NCI-H460 (cell line): ENCODE measurements around the gene AHCTF1. TPM values are rescaled to one million over a fixed set of nuclear protein-coding genes. Genes with fewer than 3 reads are reported as not detected.

ENCODE experiments used
- DNase-seq: peaks from one replicate; pipeline ENCODE4 v3.0.0-alpha.2; 2016; ENCODE audit warnings: low read depth; ENCODE audit errors: extremely low read depth
- total RNA-seq: library from RNA; depleted of rRNA; stranded (reverse); fragments of >200 nt; shearing (Covaris generic); gene quantifications from 2 replicates; pipeline ENCODE4 v1.2.3, GENCODE V29; 2014

The AHCTF1 gene
- total RNA-seq, 1 experiment from 2014 or later: 71.5 TPM

DNA sequence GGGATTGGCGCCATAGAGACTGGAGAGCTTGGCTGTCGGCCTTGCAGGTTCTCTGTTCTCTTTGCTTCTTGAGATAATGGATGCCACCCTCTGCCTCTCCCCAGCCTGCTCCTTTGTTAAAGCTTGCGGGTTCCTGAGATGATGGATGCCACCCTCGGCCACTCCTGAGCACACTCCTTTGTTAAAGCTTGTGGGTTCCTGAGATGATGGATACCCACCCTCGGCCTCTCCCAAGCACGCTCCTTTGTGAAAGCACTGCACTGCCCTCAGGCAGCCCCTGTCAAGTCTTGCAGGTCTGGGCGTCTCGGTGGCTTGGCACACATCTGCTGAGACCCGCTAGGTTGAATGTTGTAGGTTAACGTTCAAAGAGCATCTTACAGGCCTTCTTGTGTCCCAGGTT is 131.0 kb downstream of the AHCTF1 start:
- no peak for DNase-seq

DNA sequence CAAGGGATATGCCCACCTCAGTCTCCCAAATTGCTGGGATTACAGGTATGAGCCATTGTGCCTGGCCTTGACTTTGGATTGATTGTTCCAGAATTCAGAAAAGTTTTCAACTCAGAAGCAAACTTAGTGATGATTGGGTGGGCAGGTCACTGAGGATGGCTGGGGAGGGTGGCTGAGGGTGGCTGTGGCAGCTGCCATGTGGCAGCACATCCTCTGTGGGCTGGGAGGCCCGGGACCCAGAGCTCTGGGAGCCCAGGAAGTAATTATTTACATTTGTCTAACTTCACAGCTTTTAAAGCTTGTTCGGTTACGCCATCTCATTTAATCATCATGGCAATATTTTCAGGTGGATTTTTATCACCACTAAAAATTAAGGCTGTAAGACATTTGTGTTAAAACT is 131.4 kb downstream of the AHCTF1 start:
- no peak for DNase-seq

DNA sequence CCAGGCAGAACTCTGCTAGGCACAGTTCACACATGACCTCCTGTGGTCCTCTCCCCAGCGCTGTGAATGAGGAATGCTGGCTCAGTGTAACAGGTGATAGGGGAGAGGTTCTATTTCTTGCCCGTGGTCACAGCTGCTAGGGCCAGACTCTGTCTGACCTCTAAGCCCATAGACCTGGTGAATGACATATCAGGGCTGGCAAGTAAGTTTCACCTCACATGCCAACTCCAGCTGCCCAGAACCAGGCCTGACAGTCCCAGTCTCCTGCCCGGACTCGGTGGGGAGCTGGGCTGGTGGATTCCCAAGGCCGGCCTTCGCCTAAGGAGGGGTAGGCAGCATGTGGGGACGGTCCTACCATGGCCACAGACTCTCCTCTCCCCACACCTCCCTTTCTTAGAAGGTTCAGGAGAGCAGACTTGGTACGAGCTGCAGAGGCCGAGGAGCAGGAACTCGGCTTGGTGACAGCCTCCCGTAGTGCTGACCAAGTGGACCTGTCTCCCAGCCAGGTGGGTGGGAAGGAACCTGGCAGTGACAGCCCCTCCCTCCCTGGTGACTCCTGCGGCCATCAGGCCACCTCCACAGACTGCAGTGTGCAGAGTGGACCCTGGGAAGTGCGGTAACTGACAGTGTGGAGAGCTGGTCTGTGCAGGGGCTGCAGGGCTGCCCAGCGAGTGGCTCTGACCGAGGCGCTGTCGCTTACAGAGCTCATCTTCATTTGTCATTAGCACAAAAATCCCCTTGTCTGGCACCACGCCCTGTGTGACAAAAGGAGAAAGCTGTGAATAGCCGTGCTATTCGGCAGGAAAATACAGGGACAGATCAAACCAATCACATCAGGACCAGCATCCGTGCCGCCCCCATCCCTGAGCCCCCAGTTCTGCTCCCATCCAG is 132.9 kb downstream of the AHCTF1 start:
- no peak for DNase-seq

DNA sequence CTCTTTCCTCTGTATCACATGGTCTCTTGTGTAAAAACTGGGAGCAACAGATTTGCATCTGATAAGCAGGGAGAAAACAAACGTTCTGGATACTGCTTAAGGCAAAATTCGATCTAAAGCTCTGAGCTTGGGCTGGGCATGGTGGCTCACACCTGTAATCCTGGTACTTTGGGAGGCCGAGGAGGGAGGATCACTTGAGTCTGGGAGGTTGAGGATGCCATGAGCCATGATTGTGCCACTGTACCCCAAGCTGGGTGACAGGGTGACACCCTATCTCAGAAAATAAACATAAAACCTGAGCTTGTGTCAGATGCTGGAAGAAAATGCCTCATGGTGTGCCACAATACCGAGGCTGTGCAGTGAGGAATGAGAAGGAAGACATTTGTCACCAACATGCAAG is 133.6 kb downstream of the AHCTF1 start:
- no peak for DNase-seq

DNA sequence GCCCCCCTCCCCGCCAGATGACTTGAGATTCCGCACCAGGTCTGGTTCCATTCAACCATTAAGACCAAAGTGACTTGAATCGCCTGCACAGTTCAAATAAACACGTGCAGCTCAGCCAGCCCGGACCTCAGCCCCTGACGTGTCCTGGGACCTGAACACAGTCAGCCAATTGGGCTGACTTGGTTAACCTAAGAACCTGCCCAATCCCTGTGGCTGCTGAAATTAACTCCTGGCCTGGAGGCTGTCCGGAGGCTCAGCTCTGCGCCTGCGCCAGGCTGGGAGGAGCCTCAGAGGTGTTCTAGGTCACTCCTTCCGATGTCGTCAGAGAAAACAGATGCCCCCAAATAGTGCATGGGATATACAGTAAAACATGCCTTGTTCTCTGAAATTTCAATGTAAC is 134.2 kb downstream of the AHCTF1 start:
- DNase-seq: no peak

DNA sequence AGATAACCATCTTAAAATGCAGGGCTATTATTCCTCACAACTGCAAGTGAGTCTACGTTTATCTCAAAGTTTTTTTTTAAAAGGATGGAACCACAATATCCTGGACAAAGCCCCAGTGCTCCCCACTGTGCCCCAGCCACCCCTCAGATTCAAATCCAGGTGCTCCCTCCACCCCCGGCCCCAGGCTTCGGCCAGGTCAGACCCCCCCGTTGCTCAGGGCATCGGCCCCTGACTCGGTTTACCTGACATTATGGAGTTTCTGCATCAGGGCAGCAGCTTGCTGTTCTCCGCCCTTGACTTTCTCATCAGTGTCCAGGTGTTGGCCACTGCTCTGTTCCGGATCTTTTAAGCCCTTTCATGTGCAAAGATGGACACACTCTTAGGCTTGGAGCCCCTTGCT is 134.6 kb downstream of the AHCTF1 start:
- no peak for DNase-seq

DNA sequence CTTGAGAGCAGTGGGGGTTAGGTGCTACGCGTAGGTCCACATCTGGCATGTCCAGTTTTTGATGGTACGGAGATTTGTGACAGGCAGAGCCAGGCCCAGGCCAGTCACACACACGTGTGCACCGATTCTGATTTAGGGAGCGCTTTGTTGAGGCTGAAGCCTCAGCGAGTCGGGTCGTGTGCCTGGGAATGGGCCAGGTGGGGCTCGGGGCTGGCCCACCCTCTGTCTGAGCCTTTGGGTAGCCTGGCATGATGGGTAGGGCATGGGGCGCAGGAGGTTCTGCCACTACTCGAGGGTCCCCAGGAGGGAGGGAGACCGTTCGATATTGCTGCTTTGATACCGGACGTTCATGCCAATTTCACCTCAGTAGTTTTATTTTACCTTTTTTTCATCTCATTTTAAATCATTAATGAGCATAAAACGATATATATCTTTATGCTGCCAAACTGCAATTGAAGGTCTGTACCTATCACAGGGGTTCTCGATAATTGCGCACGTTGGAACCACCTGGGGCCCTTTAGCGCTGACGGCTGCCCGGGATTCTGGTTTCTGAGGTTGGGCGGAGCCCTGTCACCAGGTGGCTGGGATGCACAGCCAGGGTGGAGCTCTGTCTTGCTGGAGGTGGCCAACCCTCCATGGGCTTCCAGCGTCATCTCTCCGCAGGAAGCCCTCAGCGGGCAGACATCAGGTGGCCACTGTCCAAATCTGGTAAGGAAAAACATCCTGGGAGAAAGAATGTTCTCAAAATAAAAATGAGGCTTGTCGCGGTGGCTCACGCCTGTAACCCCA is 135.6 kb downstream of the AHCTF1 start:
- DNase-seq: no peak

DNA sequence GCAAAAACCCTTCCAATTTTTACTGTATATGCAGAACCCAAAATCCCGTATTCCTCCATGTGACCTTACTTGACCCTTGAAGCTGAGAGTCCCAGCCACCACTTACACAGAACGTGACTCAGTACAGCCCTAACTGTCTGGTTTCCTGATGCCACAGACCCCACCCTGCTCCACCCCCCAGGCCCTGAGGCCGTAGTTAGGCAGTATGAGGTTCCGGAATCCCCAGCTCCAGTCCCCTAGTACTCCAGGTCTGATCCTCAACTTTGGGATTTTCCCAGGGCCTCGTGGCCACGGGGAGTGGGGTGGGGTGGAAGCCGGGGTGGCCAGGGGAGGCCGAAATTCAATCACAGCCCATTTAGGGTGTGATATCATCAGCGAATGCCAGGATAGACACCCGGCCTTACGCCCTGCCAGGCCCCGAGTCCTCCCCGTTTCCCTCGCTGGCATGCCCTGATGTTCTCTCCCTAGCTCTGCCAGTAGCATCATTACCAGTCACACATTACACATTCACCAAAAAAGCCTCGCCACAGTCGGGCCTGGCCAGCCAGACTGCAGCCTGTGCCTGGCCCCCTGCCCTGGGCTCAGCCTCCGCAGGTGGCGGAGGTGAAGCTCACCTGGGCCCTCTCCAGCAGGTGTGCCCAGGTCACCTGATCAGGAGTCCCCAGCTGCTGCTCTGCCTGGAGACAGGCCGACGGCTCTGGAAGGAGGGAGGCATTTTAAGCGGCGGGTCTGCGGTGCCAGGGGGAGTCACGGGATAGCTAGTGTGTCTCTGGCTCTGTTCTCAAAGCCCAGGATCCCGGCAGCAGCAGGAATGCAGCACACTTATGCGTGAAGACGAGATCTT is 136.7 kb downstream of the AHCTF1 start:
- no peak for DNase-seq

DNA sequence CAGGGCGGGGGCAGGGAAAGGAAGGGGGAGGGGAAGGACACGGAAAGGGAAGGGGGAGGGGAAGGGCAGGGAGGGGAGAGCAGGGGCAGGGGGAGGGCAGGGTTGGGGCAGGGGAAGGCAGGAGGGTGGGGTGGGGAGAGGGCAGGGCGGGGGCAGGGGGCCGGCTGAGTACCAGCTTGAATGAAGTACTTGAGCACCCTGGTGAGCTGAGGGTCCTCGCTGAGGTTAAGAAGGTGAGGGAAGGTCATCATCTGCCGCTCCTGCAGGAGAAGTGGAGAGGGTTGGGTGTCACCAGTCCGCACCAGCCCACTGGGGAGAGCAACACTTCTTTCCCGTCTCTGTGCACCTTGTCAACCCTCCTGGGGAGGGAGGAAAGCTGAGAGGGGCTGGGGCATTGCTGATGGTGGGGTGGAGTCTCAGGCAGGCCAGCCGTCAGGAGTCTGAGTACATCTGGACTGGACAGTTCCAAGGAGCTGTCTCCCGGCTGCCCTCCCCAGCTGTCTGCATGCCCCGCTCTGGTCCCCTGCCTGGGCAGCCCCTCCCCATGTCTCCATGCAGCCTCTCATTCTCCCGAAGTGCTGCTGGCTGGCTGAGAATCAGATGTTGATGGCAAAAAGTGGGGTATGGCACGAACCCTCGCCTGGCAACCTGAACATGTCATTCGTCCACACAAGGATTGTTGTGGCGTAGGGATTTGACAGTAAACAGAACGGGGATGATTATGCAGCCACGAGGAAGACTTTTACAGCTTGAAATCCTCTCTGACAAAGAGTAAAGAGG is 137.5 kb downstream of the AHCTF1 start:
- DNase-seq: no peak

DNA sequence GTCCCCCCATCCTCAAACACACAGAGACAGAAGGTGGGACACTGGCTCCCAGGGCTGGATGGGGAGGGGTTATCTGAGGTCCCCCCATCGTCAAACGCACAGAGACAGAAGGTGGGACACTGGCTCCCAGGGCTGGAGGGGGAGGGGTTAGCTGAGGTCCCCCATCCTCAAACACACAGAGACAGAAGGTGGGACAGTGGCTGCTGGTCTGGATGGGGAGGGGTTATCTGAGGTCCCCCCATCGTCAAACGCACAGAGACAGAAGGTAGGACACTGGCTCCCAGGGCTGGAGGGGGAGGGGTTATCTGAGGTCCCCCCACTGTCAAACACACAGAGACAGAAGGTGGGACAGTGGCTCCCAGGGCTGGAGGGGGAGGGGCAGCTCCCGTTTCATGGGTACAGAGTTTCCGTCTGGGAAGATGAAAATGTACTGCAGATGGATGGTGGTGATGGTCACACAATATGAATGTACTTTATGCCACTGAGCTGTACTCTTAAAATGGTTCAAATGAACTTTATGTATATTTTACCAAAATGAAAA is 138.3 kb downstream of the AHCTF1 start:
- no peak for DNase-seq

DNA sequence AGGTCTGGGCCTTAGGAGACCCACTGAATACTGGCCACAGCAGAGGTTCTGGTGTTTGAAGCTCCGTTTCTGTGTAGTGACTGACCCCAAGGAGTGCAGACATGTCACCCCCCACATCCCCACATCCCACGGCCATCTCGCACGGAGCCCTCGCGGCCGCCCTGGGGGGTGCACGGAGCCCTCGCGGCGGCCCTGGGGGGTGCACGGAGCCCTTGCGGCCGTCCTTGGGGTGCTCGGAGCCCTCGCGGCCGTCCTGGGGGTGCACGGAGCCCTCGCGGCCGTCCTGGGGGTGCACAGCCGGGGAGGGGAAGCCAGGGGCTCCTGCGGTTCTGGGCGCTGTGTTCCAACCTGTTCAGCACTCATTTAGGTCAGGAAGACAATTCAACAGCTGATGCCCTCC is 139.1 kb downstream of the AHCTF1 start:
- no peak for DNase-seq

DNA sequence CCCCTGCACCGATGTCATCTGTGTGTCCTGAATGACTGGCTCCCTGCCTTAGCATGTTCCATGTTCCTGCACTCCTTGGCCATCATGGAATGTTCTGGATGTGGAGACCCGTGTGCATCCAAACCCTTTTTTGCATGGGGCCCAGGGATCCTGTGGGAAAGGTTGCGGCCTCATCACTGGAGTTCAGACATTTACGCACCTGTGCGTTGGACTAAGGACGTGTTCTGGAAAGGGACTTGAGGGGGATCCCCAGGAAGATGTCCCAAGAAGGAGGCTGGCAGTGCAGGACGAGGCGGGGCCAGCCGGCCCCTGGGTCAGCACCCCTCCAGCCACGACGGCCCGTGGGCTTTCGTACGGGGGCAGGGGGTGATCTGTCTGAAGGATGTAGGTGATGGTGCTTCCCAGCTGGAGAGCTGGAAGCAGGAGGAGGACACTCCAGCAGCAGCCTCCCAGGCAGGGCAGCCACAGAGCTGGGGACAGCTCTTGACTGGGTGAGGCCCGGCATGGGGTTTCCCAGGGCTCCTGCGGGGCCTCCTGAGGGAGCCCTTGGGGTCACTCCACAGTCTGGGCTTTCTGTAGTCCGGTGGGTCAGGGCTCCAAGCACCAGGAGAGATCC is 140.3 kb downstream of the AHCTF1 start:
- DNase-seq: no peak

DNA sequence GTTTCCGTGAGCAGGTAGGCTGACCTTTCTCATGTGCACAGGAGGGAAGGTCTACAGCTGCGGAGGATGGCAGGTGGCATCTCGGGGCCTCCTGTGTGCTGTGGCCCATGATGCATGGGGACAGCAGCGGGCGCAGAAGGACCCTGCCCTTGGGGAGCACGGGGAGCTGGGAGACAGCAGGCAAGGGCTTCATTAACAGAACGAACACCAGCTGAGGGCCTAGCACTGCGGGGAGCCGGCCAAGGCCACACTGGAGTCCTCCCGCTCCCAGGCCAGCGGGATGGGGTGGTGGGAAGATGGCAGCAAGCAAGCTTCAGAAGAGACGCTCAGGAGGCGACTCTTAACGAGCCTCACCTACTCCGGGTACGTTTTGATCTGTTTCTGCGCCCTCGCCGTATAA is 140.9 kb downstream of the AHCTF1 start:
- DNase-seq: no peak

DNA sequence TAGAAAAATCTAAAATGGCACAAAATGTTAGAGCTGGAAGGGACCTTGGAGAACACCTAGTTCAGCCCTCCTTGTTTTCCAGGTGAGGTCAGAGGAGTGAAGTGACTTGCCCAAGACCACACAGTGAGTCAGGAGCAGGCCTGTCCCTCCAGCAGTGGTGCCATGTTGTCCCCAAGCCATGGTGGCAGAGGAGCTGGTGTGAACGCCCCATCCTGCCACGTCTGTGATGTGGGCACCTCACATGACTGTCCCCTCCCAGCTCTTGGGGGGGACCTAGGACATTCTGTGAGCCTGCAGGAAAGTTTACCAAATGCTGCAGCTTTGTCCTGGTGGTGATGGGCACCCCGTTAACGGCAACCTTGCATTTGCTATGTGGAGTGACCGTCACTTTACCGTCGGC is 141.4 kb downstream of the AHCTF1 start:
- no peak for DNase-seq

DNA sequence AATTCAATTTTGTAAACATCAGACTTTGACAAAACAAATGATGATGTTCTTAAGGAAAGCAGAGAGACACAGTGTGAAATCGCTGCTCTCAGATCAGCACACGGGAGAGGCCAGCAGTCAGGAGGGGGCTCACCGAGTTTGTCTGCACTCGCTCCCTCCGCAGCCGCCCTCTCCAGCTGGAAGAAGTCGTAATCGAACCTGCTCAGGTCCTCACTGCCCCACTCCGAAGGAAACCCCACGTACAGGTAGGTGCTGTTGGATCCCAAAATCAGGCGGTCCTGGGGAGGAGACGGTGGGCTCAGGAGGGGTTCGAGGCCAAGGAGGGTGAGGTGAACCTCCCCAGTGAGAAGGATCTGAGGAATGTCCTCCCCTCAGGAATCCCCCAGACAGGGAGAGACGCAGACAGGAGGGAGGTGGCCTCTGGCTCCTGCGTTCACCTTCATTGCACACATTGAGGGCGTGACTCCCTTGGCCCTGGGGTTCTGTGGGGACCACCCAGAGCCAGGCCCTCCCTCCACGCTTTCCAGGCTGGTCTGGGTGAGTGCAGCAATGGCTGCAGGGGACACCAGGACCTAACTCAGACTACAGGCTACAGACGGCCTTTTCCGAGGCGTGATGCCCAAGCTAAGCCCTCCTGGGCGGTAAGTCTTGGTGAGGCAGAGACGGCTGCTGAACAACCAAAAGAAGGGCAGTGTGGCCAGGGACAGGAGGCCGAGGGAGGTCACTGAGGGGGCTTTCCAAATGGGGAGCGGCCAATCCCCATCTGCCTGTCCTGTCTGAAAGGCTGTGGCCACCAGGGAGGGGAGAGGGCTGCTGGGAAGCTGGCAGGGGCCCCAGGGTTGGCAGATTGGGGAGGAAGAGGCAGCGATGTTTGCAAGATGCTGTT is 142.1 kb downstream of the AHCTF1 start:
- DNase-seq: no peak
